ENCODE data around the gene KCNJ6.

KCNJ6 gene

GRCh38 chr21:37631319-37632117 lies 284.7 kb downstream of the KCNJ6 start:
- no peak for DNase-seq

- no peak for DNase-seq
These were observed 285.4 kb downstream of the KCNJ6 start for GRCh38 chr21:37630872-37631271.

- no peak for DNase-seq
These were observed 287.9 kb downstream of the KCNJ6 start for GRCh38 chr21:37628362-37628761.

- no peak for DNase-seq
These were observed 288.7 kb downstream of the KCNJ6 start for GRCh38 chr21:37627561-37627960.

- no peak for DNase-seq
These were observed 289.2 kb downstream of the KCNJ6 start for GRCh38 chr21:37627074-37627473.

GRCh38 chr21:37626320-37626719 lies 289.9 kb downstream of the KCNJ6 start:
- no peak for DNase-seq

- no peak for DNase-seq
These were observed 292.6 kb downstream of the KCNJ6 start for GRCh38 chr21:37623689-37624088.

GRCh38 chr21:37623183-37623582 lies 293.1 kb downstream of the KCNJ6 start:
- no peak for DNase-seq

- DNase-seq: no peak
These were observed 293.5 kb downstream of the KCNJ6 start for GRCh38 chr21:37622755-37623154.

- no peak for DNase-seq
These were observed 295.9 kb downstream of the KCNJ6 start for GRCh38 chr21:37620401-37620800.

GRCh38 chr21:37619464-37619974 lies 296.7 kb downstream of the KCNJ6 start:
- DNase-seq: no peak

GRCh38 chr21:37618081-37618480 lies 298.2 kb downstream of the KCNJ6 start:
- DNase-seq: no peak

GRCh38 chr21:37615962-37616361 lies 300.3 kb downstream of the KCNJ6 start:
- no peak for DNase-seq

- DNase-seq: no peak
These were observed 301.8 kb downstream of the KCNJ6 start for GRCh38 chr21:37614351-37614875.

GRCh38 chr21:37607081-37607480 lies 309.2 kb downstream of the KCNJ6 start:
- DNase-seq: no peak

GRCh38 chr21:37606549-37606948 lies 309.7 kb downstream of the KCNJ6 start:
- DNase-seq: no peak

- DNase-seq: no peak
These were observed 311.3 kb downstream of the KCNJ6 start for GRCh38 chr21:37605006-37605405.

- DNase-seq: no peak
These were observed 313.1 kb downstream of the KCNJ6 start for GRCh38 chr21:37603129-37603528.

GRCh38 chr21:37601915-37602314 lies 314.3 kb downstream of the KCNJ6 start:
- no peak for DNase-seq

GRCh38 chr21:37601027-37601426 lies 315.2 kb downstream of the KCNJ6 start:
- DNase-seq: no peak

- no peak for DNase-seq
These were observed 320.3 kb downstream of the KCNJ6 start for GRCh38 chr21:37595944-37596343.

- DNase-seq: no peak
These were observed 321.7 kb downstream of the KCNJ6 start for GRCh38 chr21:37594472-37594951.

- no peak for DNase-seq
These were observed 322.4 kb downstream of the KCNJ6 start for GRCh38 chr21:37593740-37594471.

- no peak for DNase-seq
These were observed 323.2 kb downstream of the KCNJ6 start for GRCh38 chr21:37593015-37593414.

All from suppressor macrophage treated with lipopolysaccharide for 4 hours (primary cell).